Tibial artery (tissue), 4 donors: ENCODE results near the gene MGMT.

ENCODE experiments used
- DNase-seq, 2 donors: peaks; one replicate each; pipeline ENCODE4 v3.0.0-alpha.2; 2019
- H3K27ac ChIP-seq, 2 donors: fragments of 200-600 bp; sonication (generic) in 1 of 2; 1 replicate in 1 of 2; 2 replicates in 1 of 2; pipeline ENCODE4 v1.5.1; 2018 to 2019; ENCODE audit warnings: mild to moderate bottlenecking in 1 of 2
- H3K27me3 ChIP-seq, 2 donors: fragments of 200-600 bp; sonication (generic) in 1 of 2; one replicate each; pipeline versions ENCODE4 v1.5.1 to v1.6.0; 2016 to 2019
- H3K36me3 ChIP-seq, 3 donors: fragments of 200-600 bp; sonication (generic) in 2 of 3; one replicate each; pipeline ENCODE4 v1.5.1; 2016 to 2019; ENCODE audit warnings: mild to moderate bottlenecking in 2 of 3
- H3K4me1 ChIP-seq, 4 donors: fragments of 200-600 bp; sonication (generic) in 2 of 4; 1 replicate in 3 of 4; 2 replicates in 1 of 4; pipeline ENCODE4 v1.5.1; 2016 to 2019
- H3K4me3 ChIP-seq, 2 donors: fragments of 200-600 bp; sonication (generic) in 1 of 2; 1 replicate in 1 of 2; 2 replicates in 1 of 2; pipeline ENCODE4 v1.5.1; 2018 to 2019; ENCODE audit warnings: mild to moderate bottlenecking in 2 of 2
- H3K9me3 ChIP-seq, 3 donors: fragments of 200-600 bp; sonication (generic) in 1 of 3; one replicate each; pipeline ENCODE4 v1.5.1; 2016 to 2019
- CTCF ChIP-seq, 2 experiments: fragments of 200-600 bp in 1 of 2; fragments of 450-650 bp in 1 of 2; IDR thresholded peaks; one replicate each; pipeline ENCODE4 v1.5.1; 2017 to 2019; ENCODE audit warnings: antibody characterized with exemption in 2 of 2, mild to moderate bottlenecking in 1 of 2, moderate library complexity in 1 of 2
- intact Hi-C: fragments of 100-400 bp; cut with DNase I; formaldehyde crosslinking; loops from one replicate; pipeline ENCODE4 v1.15.0; 2023; ENCODE audit warnings: low total_unique reads

MGMT gene

DNA sequence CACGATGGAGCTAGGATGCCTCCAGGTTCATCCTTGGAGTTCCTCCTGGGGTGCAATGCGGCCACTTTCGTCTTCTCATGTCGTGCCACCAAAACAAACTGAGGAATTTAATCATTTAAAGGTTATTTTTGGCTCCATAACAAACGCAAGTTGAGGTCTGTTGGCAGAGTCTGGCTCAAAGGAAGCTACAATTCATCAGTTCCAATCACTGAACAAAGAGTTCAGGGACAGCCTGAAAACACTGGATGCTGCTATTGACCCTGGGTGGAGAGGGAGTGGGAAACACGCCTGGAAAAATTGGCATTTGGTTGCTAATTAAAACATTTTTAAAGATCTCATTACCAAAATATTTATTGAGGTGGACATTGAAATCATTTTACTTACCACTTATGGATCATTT lies 11.4 kb upstream of the MGMT start:
- no peak for DNase-seq
- intact Hi-C loops = no loop called here
- TF ChIP-seq CTCF (IDR thresholded peaks at IDR 0.05) = no peak
- H3K9me3 ChIP-seq = no peaks in the 10 kb centered on the region
- no peaks in the 10 kb centered on the region for H3K4me1 ChIP-seq
- H3K36me3 ChIP-seq = no peaks in the 10 kb centered on the region
- no peak overlapping the region for H3K27ac ChIP-seq
- no peak overlapping the region for H3K4me3 ChIP-seq
- H3K27me3 ChIP-seq = peaks cover 0 to 12% of the 10 kb centered on the region in 2 donors

DNA sequence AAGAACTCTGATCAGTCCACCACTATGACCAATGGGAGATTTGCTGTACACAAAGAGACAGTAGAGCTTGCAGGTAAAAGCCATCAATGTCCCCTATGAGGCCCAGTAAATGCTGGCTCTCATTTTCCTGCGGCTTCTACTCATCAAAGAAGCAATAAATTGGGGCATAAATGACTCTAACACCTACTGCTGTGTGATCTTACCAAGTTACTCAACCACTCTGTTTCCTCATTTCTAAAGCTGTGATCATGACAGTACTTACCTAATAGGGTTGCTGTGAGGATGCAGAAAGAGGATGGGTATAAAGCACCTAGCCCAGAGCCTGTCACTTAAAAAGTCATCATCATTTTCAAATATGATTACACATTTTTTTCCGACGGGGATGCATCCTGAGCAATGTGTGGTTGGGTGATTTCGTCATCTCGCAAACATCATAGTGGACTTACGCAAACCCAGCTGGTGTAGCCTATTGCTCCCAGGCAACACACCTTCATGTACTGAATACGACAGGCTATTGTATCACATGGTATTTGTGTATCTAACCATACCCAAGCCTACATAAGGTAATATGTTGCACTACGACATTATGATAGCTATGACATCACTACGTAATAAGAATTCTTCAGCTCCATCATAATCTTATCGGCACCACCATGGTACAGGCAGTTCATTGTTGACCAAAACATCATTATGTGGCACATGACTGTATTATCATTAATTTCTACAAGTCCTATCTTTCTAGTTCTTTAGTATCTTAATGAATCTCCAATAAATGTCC lies 7.1 kb upstream of the MGMT start:
- no peak for DNase-seq
- no peak overlapping the region for H3K27ac ChIP-seq
- H3K36me3 ChIP-seq = no peaks in the 10 kb centered on the region
- H3K4me1 ChIP-seq = no peaks in the 10 kb centered on the region
- intact Hi-C loops = loop anchor here (10.0 kb wide), 1 partner anchor 495 kb away; no protein-coding TSS in a partner anchor
- H3K4me3 ChIP-seq = no peak overlapping the region
- no peaks in the 10 kb centered on the region for H3K9me3 ChIP-seq
- no peak for TF ChIP-seq CTCF (IDR thresholded peaks at IDR 0.05)
- H3K27me3 ChIP-seq = peaks cover 0 to 14% of the 10 kb centered on the region in 2 donors

DNA sequence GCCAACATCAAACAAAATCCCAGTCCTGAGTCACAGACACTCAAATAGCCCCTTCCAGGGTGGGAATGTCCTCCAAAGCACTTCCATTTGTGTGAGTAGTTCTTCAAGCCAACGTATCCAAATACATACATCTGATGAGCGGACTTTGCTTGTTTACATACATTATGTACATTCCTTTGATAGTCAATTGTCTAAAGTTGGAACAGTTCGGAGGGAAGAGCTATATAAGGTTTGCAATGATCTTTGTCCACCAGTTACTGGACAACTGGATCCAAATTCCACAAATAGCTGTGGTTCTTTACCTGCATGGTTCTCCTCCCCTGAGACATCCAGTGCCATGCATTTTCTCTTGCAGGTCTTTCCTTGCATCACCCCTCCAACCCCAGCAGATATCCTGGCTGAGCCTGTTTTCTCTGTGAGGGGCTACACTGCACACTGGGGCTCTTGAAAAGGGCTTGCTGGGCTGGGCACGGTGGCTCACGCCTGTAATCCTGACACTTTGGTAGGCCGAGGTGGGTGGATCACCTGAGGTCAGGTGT lies 4.7 kb upstream of the MGMT start:
- no peaks in the 10 kb centered on the region for H3K9me3 ChIP-seq
- H3K27ac ChIP-seq = no peak overlapping the region
- intact Hi-C loops = loop anchor here (10.0 kb wide), 1 partner anchor 492 kb away; no protein-coding TSS in a partner anchor
- H3K4me1 ChIP-seq = peaks cover 0 to 11% (median 9%) of the 10 kb centered on the region in 4 donors
- TF ChIP-seq CTCF (IDR thresholded peaks at IDR 0.05) = no peak
- H3K27me3 ChIP-seq = peaks cover 0 to 7% of the 10 kb centered on the region in 2 donors
- DNase-seq = no peak
- no peaks in the 10 kb centered on the region for H3K36me3 ChIP-seq
- H3K4me3 ChIP-seq = no peak overlapping the region

DNA sequence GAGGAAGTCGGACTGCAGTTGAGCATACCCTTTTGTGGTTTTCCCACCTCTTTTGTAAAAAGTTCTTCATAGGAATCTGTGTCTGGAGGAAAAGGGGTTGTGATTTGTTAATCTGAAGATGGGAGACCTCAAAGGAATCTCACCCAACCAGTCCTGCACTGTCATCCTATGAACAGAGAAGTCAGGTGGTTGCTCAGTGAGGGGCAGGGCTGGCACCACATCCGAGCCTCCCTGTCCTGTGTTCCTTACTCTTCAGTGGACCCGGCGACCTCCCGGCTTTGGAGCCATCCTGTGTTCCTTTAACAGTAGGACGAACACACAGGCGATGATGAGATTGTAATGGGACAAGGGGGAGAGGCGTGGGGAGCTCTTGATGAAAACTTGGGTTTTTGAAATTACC lies 2.8 kb upstream of the MGMT start:
- peaks cover 0 to 17% (median 12%) of the 10 kb centered on the region in 4 donors for H3K4me1 ChIP-seq
- peaks cover 0 to 7% of the 10 kb centered on the region in 2 donors for H3K27me3 ChIP-seq
- H3K27ac ChIP-seq = no peak overlapping the region
- no peak for DNase-seq
- H3K4me3 ChIP-seq = no peak overlapping the region
- TF ChIP-seq CTCF (IDR thresholded peaks at IDR 0.05) = no peak
- no peaks in the 10 kb centered on the region for H3K36me3 ChIP-seq
- intact Hi-C loops = loop anchor here (10.0 kb wide), 1 partner anchor 491 kb away; no protein-coding TSS in a partner anchor
- H3K9me3 ChIP-seq = no peaks in the 10 kb centered on the region

DNA sequence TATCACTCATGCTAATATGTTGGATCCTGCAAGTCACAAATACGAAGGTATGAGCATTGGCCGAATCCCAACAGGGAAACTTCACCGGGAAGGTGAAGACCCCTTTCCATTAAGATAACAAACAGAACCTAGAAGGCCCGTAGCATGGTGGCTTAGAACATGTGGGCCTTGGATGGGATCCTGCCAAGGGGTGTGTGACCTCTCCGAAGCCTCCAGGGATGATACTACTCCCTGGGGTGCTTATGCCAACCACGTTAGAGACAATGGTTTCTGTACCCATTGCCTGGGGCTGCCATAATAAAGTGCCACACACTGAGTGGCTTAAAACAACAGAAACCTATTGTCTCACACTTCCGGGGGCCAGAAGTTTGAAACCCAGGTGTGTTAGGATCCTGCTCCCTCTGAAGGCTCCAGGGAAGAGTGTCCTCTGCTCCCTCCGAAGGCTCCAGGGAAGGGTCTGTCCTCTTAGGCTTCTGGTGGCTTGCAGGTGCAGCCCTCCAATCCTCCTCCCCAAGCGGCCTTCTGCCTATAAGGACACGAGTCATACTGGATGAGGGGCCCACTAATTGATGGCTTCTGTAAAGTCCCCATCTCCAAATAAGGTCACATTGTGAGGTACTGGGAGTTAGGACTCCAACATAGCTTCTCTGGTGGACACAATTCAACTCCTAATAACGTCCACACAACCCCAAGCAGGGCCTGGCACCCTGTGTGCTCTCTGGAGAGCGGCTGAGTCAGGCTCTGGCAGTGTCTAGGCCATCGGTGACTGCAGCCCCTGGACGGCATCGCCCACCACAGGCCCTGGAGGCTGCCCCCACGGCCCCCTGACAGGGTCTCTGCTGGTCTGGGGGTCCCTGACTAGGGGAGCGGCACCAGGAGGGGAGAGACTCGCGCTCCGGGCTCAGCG lies 992 bp upstream of the MGMT start:
- peak overlapping the region; percentile 59 to 93 for H3K4me3 ChIP-seq
- no peak for TF ChIP-seq CTCF (IDR thresholded peaks at IDR 0.05)
- peak overlapping the region; percentile 81 to 88 for H3K27ac ChIP-seq
- peaks cover 0 to 8% (median 0%) of the 10 kb centered on the region in 3 donors for H3K36me3 ChIP-seq
- H3K4me1 ChIP-seq = peaks cover 0 to 17% (median 12%) of the 10 kb centered on the region in 4 donors
- H3K9me3 ChIP-seq = no peaks in the 10 kb centered on the region
- H3K27me3 ChIP-seq = no peaks in the 10 kb centered on the region
- no peak for DNase-seq
- intact Hi-C loops = loop anchor here (10.0 kb wide), 1 partner anchor 489 kb away; no protein-coding TSS in a partner anchor
